ENCODE measurements around the gene MLXIP. TPM values are rescaled to one million over a fixed set of nuclear protein-coding genes. Genes with fewer than 3 reads are reported as not detected.

The MLXIP gene
- total and polyA plus RNA-seq, 2 donors from 2014 or later: 10.9 to 67.6 TPM

- Histone ChIP-seq H3K27me3 (ENCODE audit: control insufficient read depth, insufficient read depth, low read length) (no peaks in the 10 kb centered on the region), H3K36me3 (ENCODE audit: control insufficient read depth in 2 of 3, insufficient read depth in 3 of 3, low read length in 3 of 3) (no peaks in the 10 kb centered on the region), H3K4me1 (ENCODE audit: control insufficient read depth in 2 of 3, insufficient read depth in 2 of 3, low read depth in 1 of 3, low read length in 3 of 3) (no peaks in the 10 kb centered on the region), H3K27ac (ENCODE audit: low read depth in 2 of 2, low read length in 2 of 2) (no peak overlapping the region), H3K9me3 (ENCODE audit: control insufficient read depth in 2 of 3, insufficient read depth in 1 of 3, low read length in 3 of 3) (no peaks in the 10 kb centered on the region), H3K4me3 (ENCODE audit: low read length in 3 of 3) (no peak overlapping the region), H3K9ac (ENCODE audit: low read length in 3 of 3) (no peak overlapping the region)
- DNase-seq (no peak), FAIRE-seq (no peak)
- TF ChIP-seq, protein P1, sequence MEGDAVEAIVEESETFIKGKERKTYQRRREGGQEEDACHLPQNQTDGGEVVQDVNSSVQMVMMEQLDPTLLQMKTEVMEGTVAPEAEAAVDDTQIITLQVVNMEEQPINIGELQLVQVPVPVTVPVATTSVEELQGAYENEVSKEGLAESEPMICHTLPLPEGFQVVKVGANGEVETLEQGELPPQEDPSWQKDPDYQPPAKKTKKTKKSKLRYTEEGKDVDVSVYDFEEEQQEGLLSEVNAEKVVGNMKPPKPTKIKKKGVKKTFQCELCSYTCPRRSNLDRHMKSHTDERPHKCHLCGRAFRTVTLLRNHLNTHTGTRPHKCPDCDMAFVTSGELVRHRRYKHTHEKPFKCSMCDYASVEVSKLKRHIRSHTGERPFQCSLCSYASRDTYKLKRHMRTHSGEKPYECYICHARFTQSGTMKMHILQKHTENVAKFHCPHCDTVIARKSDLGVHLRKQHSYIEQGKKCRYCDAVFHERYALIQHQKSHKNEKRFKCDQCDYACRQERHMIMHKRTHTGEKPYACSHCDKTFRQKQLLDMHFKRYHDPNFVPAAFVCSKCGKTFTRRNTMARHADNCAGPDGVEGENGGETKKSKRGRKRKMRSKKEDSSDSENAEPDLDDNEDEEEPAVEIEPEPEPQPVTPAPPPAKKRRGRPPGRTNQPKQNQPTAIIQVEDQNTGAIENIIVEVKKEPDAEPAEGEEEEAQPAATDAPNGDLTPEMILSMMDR (IDR thresholded peaks at IDR 0.05; ENCODE audit: borderline replicate concordance, extremely low read depth, insufficient read depth): no peak
- intact Hi-C loops (cut with DNase I): no loop called here
Measured at GRCh38 chr12:122166422-122167349, 88.1 kb downstream of the MLXIP start.

GRCh38 chr12:122167356-122167925, 88.9 kb downstream of the MLXIP start:
- Histone ChIP-seq H3K36me3 (ENCODE audit: control insufficient read depth in 2 of 3, insufficient read depth in 3 of 3, low read length in 3 of 3) (no peaks in the 10 kb centered on the region), H3K4me3 (ENCODE audit: low read length in 3 of 3) (no peak overlapping the region), H3K9ac (ENCODE audit: low read length in 3 of 3) (no peak overlapping the region), H3K4me1 (ENCODE audit: control insufficient read depth in 2 of 3, insufficient read depth in 2 of 3, low read depth in 1 of 3, low read length in 3 of 3) (no peaks in the 10 kb centered on the region), H3K27ac (ENCODE audit: low read depth in 2 of 2, low read length in 2 of 2) (no peak overlapping the region), H3K9me3 (ENCODE audit: control insufficient read depth in 2 of 3, insufficient read depth in 1 of 3, low read length in 3 of 3) (no peaks in the 10 kb centered on the region), H3K27me3 (ENCODE audit: control insufficient read depth, insufficient read depth, low read length) (no peaks in the 10 kb centered on the region)
- intact Hi-C loops (cut with DNase I): no loop called here
- FAIRE-seq: no peak
- TF ChIP-seq, protein P1 (IDR thresholded peaks at IDR 0.05; ENCODE audit: borderline replicate concordance, extremely low read depth, insufficient read depth): no peak
- DNase-seq: no peak

DNA sequence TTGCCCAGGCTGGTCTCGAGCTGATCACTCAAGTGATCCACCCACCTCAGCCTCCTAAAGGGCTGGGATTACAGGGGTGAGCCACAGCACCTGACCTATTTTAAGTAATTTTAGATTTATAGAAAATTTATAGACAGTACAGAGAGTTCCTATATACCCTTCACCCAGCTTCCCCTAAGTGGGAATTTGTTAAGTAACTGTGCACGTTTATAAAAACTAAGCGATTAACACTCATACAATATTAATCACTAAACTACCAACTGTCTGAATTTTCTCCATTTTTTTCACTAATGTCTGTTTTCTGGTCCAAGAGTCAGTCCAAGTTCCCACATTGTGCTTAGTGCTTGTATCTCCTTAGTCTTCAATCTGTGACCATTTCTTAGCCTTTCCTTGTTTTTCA, 89.9 kb downstream of the MLXIP start:
- DNase-seq (no peak), FAIRE-seq (no peak)
- intact Hi-C loops (cut with DNase I): no loop called here
- Histone ChIP-seq H3K27me3 (ENCODE audit: control insufficient read depth, insufficient read depth, low read length) (no peaks in the 10 kb centered on the region), H3K36me3 (ENCODE audit: control insufficient read depth in 2 of 3, insufficient read depth in 3 of 3, low read length in 3 of 3) (no peaks in the 10 kb centered on the region), H3K27ac (ENCODE audit: low read depth in 2 of 2, low read length in 2 of 2) (no peak overlapping the region), H3K9me3 (ENCODE audit: control insufficient read depth in 2 of 3, insufficient read depth in 1 of 3, low read length in 3 of 3) (no peaks in the 10 kb centered on the region), H3K4me1 (ENCODE audit: control insufficient read depth in 2 of 3, insufficient read depth in 2 of 3, low read depth in 1 of 3, low read length in 3 of 3) (no peaks in the 10 kb centered on the region), H3K9ac (ENCODE audit: low read length in 3 of 3) (no peak overlapping the region), H3K4me3 (ENCODE audit: low read length in 3 of 3) (no peak overlapping the region)
- TF ChIP-seq, protein P1 (IDR thresholded peaks at IDR 0.05; ENCODE audit: borderline replicate concordance, extremely low read depth, insufficient read depth): no peak
